GM10266 (cell line): Measurements from ENCODE around the gene TRIM46.

Source experiments
- DNase-seq: peaks from one replicate; pipeline ENCODE4 v3.0.0; 2012; ENCODE audit errors: extremely low spot score
- TF ChIP-seq, protein P1 (sequence below): IDR thresholded peaks from 2 replicates; pipeline ENCODE4 v1.5.1; 2012; ENCODE audit warnings: mild to moderate bottlenecking, low read depth; ENCODE audit not compliant: control insufficient read depth, insufficient read depth; ENCODE audit errors: missing control alignments

Gene TRIM46

DNA sequence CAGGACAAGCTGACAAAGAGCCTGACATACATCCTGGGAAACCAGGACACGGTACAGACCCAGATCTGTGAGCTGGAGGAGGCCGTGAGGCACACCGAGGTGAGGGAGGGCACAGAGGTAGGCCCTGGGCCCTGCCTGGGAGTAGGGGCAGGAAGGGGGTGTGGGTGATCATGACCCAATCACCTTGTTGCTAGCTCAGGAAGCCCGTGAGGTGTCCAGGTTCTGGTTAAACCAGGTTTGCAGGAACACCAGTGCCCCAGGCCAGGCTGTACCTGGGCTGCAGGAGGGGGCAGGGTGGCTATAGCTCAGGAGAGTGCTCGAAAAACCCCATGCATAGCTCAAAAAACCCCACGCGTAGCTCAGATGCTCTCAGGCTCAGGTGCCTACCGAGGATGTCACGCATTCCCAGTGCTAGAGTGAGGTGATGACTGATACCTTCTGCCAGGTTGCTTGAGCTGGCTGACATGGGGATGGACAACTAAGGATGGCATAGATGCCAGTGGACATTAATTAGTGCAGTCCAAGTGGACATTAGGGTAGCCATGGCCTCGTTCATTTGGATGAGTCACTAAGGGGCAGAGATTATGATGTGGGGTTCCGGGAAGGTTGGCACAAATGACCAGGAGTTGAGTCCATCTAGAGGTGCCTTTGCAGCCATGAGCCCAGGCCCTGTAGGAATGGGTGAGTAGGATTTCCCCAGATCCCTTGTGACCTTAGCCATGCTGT lies 3.7 kb downstream of the TRIM46 start:
- DNase-seq: no peak
- TF ChIP-seq, protein P1, sequence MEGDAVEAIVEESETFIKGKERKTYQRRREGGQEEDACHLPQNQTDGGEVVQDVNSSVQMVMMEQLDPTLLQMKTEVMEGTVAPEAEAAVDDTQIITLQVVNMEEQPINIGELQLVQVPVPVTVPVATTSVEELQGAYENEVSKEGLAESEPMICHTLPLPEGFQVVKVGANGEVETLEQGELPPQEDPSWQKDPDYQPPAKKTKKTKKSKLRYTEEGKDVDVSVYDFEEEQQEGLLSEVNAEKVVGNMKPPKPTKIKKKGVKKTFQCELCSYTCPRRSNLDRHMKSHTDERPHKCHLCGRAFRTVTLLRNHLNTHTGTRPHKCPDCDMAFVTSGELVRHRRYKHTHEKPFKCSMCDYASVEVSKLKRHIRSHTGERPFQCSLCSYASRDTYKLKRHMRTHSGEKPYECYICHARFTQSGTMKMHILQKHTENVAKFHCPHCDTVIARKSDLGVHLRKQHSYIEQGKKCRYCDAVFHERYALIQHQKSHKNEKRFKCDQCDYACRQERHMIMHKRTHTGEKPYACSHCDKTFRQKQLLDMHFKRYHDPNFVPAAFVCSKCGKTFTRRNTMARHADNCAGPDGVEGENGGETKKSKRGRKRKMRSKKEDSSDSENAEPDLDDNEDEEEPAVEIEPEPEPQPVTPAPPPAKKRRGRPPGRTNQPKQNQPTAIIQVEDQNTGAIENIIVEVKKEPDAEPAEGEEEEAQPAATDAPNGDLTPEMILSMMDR: no peak

DNA sequence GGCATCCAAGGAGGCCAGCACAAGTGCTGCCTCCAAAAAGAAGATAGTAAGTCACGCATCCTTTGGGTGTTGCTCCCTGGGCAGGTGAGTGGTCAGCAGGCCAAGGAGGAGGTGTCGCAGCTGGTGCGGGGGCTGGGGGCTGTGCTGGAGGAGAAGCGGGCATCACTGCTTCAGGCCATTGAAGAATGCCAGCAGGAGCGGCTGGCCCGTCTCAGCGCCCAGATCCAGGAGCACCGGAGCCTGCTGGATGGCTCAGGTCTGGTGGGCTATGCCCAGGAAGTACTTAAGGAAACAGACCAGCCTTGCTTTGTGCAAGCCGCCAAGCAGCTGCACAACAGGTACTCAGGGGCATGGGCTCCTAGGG lies 4.3 kb downstream of the TRIM46 start:
- TF ChIP-seq, protein P1: no peak
- no peak for DNase-seq

DNA sequence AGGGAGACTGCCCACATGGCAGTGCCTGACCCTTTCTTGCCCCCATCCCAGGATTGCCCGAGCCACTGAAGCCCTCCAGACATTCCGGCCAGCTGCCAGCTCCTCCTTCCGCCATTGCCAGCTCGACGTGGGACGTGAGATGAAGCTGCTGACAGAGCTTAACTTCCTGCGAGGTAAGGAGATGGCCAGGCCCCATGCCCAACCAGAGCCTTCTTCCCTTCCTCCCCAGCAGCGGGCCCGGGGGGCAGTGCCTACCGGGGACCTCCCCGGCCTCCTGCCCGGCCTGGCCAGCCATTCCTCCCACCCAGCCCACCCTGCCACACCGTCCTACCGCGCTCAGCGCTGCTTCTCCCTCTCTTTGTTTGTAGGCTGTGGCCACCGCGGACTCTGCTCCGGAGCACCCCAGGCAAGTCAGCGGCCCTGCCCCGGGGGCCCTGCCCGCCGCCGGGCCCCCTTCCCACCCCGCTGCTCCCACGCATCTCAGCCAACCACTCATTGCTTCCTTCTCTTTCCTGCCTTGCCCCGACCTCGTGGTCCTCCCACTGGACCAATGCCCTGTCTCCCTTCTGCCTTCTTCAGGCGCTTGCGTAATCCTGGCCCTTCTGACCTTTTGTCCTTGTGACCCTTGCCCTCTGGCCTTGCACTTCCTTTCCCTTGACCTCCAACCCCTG lies 4.9 kb downstream of the TRIM46 start:
- DNase-seq: no peak
- TF ChIP-seq, protein P1: no peak

DNA sequence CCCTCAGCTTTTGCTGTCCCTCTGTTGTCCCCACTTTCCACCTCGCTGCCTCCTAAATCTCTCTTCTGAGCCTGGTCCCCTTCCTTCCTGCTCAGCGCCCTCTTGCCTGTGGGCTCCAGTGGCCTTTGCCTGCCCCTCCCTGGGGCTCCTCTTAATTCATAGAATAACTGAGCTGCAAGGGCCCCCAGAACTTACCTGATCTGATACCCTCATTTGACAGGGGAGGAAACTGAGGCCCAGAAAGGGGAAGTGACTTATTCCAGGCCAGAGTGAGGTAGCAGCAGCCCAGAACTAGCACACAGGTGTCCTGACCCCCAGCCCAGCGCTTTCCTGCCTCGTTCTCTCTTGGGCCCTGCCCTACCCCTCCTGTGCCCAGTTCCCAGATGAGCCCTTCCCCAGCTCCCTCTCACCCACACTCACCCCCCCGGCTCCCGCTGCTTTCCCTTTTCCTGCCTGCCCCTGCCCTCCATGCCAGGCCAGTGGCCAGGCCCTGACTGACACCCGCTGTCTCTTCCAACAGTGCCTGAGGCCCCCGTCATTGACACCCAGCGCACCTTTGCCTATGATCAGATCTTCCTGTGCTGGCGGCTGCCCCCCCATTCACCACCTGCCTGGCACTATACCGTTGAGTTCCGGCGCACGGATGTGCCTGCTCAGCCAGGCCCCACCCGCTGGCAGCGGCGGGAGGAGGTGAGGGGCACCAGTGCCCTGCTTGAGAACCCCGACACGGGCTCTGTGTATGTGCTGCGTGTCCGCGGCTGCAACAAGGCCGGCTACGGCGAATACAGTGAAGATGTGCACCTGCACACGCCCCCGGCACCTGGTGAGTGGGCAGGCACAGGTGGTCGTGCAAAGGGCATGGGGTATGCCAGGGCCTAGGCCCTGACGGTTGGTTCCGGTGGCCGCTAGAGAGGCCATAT lies 5.7 kb downstream of the TRIM46 start:
- TF ChIP-seq, protein P1: no peak
- DNase-seq: no peak

DNA sequence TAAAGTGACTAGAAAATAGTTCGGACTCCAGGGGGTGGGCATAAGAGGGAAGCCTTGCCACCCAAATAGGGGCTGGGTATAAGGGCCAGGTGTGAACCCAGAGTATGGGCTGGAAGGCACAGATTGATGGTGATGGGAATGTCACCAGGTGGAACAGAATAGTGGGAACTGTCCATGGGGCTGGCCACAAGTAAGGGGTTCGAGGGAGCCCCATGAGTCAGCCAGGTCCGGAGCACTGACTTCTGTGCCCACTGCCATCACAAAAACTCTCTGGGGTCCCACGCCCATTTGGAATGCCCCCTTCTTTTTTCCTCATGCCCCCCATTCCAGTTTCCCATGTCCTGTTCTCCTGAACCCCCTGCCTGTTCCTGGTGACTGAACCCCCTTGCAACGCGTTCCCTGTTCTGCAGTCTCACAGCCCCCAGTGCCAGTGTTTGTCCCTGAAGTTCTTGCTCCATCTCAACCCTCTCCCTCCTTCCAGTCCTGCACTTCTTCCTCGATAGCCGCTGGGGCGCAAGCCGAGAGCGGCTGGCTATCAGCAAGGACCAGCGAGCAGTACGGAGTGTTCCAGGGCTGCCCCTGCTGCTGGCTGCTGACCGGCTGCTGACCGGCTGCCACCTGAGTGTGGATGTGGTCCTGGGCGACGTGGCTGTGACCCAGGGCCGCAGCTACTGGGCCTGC lies 7.9 kb downstream of the TRIM46 start:
- TF ChIP-seq, protein P1: no peak
- DNase-seq: no peak

DNA sequence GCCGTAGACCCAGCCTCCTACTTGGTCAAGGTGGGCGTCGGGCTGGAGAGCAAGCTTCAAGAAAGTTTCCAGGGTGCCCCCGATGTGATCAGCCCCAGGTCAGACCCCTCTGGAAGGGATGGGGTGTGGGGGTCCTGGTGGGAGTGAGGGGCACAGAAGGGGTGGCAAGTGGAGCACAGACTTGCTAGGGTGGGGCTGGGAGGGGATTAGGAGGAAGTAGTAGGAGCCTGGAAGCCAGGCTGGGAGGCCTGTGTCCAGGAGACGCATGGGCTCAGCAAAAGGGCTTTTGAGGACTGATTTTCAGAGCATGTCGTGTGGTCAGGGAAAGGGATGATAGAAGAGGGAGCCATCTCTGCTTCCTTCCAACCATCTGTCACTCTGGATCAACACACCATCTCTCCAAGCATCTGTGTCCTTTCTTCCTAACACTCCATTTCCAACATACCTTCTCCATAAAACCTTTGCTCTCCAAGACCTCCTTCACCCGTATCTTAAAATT lies 8.5 kb downstream of the TRIM46 start:
- TF ChIP-seq, protein P1: no peak
- DNase-seq: no peak
